ENCODE results near the gene CCSER1. TPM values are rescaled to one million over a fixed set of nuclear protein-coding genes. Genes with fewer than 3 reads are reported as not detected.

The CCSER1 gene
- total RNA-seq, 4 donors from 2014 or later, result 13.3 to 54.6 (median 34.0) TPM

DNA sequence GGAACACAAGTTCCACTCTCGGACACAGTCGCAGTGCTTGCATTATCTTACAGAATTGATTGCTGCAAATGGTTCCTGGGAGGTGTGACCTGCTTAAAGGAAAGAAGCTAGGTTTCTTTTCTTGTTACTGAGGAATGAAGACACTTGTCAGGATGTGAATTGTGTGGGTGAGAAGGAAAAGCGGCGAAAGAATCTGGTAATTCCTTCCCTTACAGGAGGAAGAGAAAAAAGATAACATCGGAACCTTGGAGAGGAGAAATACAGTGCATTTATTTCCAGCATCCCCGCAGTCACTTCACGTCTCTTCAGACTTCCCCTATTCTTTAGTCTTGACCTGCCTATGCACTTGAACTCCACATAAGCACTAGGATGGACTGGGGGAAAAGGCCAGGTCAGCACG, 389 bp upstream of the CCSER1 start:
- in situ Hi-C loops (cut with MboI; ENCODE audit: low pct_ligation_motif_present in 1 of 4, low pct_unique_long_range_greater_than_20kb in 1 of 4, low sequenced_read_pairs in 3 of 4) (no loop called here), intact Hi-C loops (cut with DNase I; ENCODE audit: low total_unique reads) (no loop called here)
- no peak for TF ChIP-seq POLR2AphosphoS5 (IDR thresholded peaks at IDR 0.05)
- TF ChIP-seq POLR2A (IDR thresholded peaks at IDR 0.05), result no peak
- TF ChIP-seq EP300 (IDR thresholded peaks at IDR 0.05; ENCODE audit: low read depth), result no peak
- TF ChIP-seq, protein P1, sequence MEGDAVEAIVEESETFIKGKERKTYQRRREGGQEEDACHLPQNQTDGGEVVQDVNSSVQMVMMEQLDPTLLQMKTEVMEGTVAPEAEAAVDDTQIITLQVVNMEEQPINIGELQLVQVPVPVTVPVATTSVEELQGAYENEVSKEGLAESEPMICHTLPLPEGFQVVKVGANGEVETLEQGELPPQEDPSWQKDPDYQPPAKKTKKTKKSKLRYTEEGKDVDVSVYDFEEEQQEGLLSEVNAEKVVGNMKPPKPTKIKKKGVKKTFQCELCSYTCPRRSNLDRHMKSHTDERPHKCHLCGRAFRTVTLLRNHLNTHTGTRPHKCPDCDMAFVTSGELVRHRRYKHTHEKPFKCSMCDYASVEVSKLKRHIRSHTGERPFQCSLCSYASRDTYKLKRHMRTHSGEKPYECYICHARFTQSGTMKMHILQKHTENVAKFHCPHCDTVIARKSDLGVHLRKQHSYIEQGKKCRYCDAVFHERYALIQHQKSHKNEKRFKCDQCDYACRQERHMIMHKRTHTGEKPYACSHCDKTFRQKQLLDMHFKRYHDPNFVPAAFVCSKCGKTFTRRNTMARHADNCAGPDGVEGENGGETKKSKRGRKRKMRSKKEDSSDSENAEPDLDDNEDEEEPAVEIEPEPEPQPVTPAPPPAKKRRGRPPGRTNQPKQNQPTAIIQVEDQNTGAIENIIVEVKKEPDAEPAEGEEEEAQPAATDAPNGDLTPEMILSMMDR (IDR thresholded peaks at IDR 0.05), result no peak
- Histone ChIP-seq H3K27ac (peak overlapping the region; percentile 84 to 92 (median 88)), H3K27me3 (no peaks in the 10 kb centered on the region), H3K36me3 (no peaks in the 10 kb centered on the region), H3K4me3 (peak overlapping the region in 3 of 4 donors; percentile 51 to 93 (median 60)), H3K4me1 (peaks cover 0 to 6% (median 3%) of the 10 kb centered on the region in 4 donors), H3K9me3 (no peaks in the 10 kb centered on the region)
- WGBS, 2 donors (ENCODE audit: low coverage in 1 of 2), result 18 to 21% methylated on average over 6 to 8 of the region's 8 CpGs
- no peak for DNase-seq

DNA sequence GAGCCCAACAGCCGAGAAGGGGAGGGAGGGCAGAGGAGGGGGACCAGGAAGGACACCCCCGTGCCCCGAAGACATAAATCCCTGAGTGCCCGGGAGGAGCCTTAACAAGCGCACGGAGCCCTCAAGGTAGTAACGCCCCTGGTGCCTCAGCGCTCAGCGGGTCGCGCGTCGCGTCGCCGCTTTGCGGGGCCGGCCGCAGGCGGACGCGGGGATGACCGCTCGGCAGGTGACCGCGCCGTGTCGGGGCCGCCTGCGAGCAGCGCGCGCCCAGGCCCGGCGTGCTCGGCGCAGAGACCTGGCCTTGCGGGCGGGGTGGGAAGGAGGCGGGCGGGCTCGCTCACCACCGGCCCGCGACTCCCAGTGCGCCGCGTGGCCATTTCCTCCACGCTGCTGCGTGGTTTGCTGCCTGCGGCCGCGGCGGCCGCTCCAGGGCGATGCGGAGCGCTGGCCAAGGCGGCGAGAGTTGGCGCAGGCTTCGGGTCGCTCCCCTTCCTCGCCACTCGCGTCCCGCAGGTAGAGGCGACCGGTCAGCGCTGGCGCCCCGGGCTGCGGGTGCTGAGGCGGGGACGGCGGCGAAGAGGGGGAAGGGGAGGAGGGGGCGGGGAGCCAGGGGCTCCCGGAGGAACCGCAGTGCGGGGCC, 632 bp downstream of the CCSER1 start:
- DNase-seq, result no peak

DNA sequence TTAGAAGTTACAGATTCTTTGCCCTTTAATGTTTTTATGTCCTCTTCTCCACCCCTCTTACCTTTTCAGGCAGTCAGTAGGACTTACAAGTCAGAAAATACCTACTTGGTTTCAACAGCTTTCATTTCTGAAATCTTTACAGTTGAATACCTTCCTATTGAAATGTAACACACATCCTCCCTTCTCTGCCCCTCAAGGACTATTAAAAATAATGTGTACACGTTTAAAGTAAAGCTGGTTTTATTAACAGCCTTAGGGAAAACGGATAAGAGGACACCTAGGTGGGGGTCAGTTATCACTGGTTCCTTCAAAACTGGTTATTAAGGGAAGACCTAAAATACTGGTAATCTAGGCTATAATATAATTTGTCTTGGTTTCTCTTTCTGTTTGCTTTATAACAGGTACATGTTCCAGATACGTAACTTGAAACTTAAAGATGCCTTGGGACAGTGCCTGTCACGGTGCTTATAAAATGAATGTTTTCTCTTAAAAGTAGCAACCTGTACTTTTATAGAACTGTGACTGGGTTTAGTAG, 1.8 kb downstream of the CCSER1 start:
- H3K9me3 ChIP-seq, result no peaks in the 10 kb centered on the region
- no peak for DNase-seq
- peak overlapping the region; percentile 84 to 92 (median 88) for H3K27ac ChIP-seq
- H3K4me1 ChIP-seq, result peaks cover 0 to 6% (median 3%) of the 10 kb centered on the region in 4 donors
- whole genome bisulfite sequencing, 2 donors (ENCODE audit: low coverage in 1 of 2), result 18 to 19% methylated on average over 4 of the region's 4 CpGs
- in situ Hi-C loops (cut with MboI; ENCODE audit: low pct_ligation_motif_present in 1 of 4, low pct_unique_long_range_greater_than_20kb in 1 of 4, low sequenced_read_pairs in 3 of 4) (no loop called here), intact Hi-C loops (cut with DNase I; ENCODE audit: low total_unique reads) (no loop called here)
- no peaks in the 10 kb centered on the region for H3K27me3 ChIP-seq
- H3K4me3 ChIP-seq, result peak overlapping the region in 3 of 4 donors; percentile 51 to 93 (median 60)
- no peaks in the 10 kb centered on the region for H3K36me3 ChIP-seq
- TF ChIP-seq EP300 (IDR thresholded peaks at IDR 0.05; ENCODE audit: low read depth), result no peak
- no peak for TF ChIP-seq POLR2A (IDR thresholded peaks at IDR 0.05)
- TF ChIP-seq, protein P1 (IDR thresholded peaks at IDR 0.05), result no peak
- no peak for TF ChIP-seq POLR2AphosphoS5 (IDR thresholded peaks at IDR 0.05)

More for the DNA sequence above, 632 bp downstream of the CCSER1 start:
- in situ Hi-C loops (cut with MboI; ENCODE audit: low pct_ligation_motif_present in 1 of 4, low pct_unique_long_range_greater_than_20kb in 1 of 4, low sequenced_read_pairs in 3 of 4), result no loop called here
- Histone ChIP-seq H3K4me3 (peak overlapping the region; percentile 51 to 93 (median 57)), H3K27ac (peak overlapping the region; percentile 84 to 92 (median 88)), H3K9me3 (no peaks in the 10 kb centered on the region), H3K36me3 (no peaks in the 10 kb centered on the region), H3K27me3 (no peaks in the 10 kb centered on the region), H3K4me1 (peaks cover 0 to 6% (median 3%) of the 10 kb centered on the region in 4 donors)
- WGBS, 2 donors (ENCODE audit: low coverage in 1 of 2), result 1% methylated on average over 40 of the region's 81 CpGs; no CpG with 5 or more reads in 1 of the 2 donors
- intact Hi-C loops (cut with DNase I; ENCODE audit: low total_unique reads), result no loop called here
- TF ChIP-seq EP300 (IDR thresholded peaks at IDR 0.05; ENCODE audit: low read depth) (no peak), POLR2A (IDR thresholded peaks at IDR 0.05) (no peak), POLR2AphosphoS5 (IDR thresholded peaks at IDR 0.05) (no peak)
- TF ChIP-seq, protein P1 (IDR thresholded peaks at IDR 0.05), result no peak

DNA sequence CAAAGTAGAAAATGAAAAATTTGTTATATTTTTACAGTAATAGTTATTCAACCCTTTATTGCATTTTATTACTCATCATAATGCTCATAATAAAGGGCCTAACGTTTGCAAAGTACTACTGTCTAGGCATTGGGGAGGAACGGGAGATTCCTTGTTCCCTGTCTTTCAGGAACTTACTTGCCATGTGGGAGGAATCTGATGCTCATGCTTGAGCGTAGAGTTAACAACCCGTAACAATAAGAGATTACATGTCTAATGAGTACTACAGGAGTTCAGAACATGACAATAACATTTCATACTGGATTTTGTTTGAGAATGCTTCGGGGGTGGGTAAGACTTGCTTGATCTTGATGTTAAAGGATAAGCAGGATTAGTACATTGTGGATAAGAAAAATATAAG, 2.9 kb downstream of the CCSER1 start:
- no peak for DNase-seq
- Histone ChIP-seq H3K4me1 (peaks cover 0 to 6% (median 3%) of the 10 kb centered on the region in 4 donors), H3K27ac (no peak overlapping the region), H3K27me3 (no peaks in the 10 kb centered on the region), H3K36me3 (no peaks in the 10 kb centered on the region), H3K9me3 (no peaks in the 10 kb centered on the region), H3K4me3 (no peak overlapping the region)
- TF ChIP-seq, protein P1 (IDR thresholded peaks at IDR 0.05), result no peak
- no peak for TF ChIP-seq EP300 (IDR thresholded peaks at IDR 0.05; ENCODE audit: low read depth)
- no peak for TF ChIP-seq POLR2A (IDR thresholded peaks at IDR 0.05)
- no peak for TF ChIP-seq POLR2AphosphoS5 (IDR thresholded peaks at IDR 0.05)
- in situ Hi-C loops (cut with MboI; ENCODE audit: low pct_ligation_motif_present in 1 of 4, low pct_unique_long_range_greater_than_20kb in 1 of 4, low sequenced_read_pairs in 3 of 4), result no loop called here
- intact Hi-C loops (cut with DNase I; ENCODE audit: low total_unique reads), result no loop called here
- WGBS, 2 donors (ENCODE audit: low coverage in 1 of 2), result 66 to 71% methylated on average over 4 to 5 of the region's 5 CpGs
